ENCODE measurements around the gene ZNF341. TPM values are rescaled to one million over a fixed set of nuclear protein-coding genes. Genes with fewer than 3 reads are reported as not detected.

Gene ZNF341
- total and polyA plus RNA-seq, 2 experiments from 2014 or later, result 4.3 to 6.1 TPM

DNA sequence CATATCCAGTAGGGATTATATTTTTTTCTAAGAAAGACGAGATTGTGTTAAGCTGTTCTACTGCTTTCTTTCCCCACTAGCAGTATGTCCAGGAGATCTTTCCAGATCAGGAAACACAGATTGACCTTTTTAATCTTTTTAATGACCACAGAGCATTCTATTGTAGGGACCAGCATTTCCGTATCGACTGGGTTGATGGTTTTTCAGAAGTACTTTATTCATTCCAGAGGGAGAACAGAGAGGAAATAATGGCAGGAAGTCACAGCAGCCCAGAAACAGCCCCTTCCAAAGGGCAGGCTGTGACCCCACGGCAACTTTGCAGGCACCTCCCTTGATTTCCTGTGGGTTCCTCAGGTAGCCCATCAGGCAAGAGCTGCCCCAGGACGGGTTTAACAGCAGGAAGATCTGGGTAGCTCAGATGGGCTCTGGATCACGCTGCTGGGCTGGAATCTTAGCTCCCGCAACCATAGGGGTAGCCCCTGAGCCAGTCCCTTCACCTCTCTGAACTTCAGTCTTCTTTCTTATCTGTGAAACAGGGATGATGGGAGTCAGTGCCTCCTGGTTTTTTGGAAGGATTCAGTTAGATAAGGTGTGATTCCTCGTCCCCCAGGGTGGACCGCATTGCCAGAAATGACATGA is 55.6 kb downstream of the ZNF341 start:
- Histone ChIP-seq H3K36me3 (ENCODE audit: insufficient read depth) (no peaks in the 10 kb centered on the region), H4K20me1 (replicated peaks; ENCODE audit: insufficient read depth) (no peaks in the 10 kb centered on the region), H3K79me2 (replicated peaks; ENCODE audit: insufficient read depth) (no peaks in the 10 kb centered on the region), H3K27me3 (ENCODE audit: insufficient read depth) (no peaks in the 10 kb centered on the region), H3K27ac (ENCODE audit: low read depth) (no peak overlapping the region), H3K9me2 (ENCODE audit: insufficient read depth) (no peaks in the 10 kb centered on the region), H3F3A (replicated peaks; ENCODE audit: low read depth) (no peaks in the 10 kb centered on the region), H2AFZ (no peak overlapping the region), H3K4me2 (no peak overlapping the region), H3K4me3 (no peak overlapping the region), H3K4me1 (ENCODE audit: insufficient read depth) (no peaks in the 10 kb centered on the region)
- Mint-ChIP-seq H3K36me3 (ENCODE audit: low read depth) (no peaks in the 10 kb centered on the region), H3K27me3 (ENCODE audit: insufficient read depth, low read depth, poor library complexity) (peaks cover 9% of the 10 kb centered on the region), H3K9me3 (no peaks in the 10 kb centered on the region; the same call in 2 of the 3 replicates), H3K27ac (no peak overlapping the region), H3K4me3 (no peak overlapping the region), H3K4me1 (no peaks in the 10 kb centered on the region; the same call in 2 of the 3 replicates)
- DNase-seq (ENCODE audit: low spot score) (no peak), ATAC-seq (no peak)
- TF ChIP-seq, protein P1, sequence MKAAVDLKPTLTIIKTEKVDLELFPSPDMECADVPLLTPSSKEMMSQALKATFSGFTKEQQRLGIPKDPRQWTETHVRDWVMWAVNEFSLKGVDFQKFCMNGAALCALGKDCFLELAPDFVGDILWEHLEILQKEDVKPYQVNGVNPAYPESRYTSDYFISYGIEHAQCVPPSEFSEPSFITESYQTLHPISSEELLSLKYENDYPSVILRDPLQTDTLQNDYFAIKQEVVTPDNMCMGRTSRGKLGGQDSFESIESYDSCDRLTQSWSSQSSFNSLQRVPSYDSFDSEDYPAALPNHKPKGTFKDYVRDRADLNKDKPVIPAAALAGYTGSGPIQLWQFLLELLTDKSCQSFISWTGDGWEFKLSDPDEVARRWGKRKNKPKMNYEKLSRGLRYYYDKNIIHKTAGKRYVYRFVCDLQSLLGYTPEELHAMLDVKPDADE (IDR thresholded peaks at IDR 0.05), result no peak
- no peak for TF ChIP-seq ZNF114 (CRISPR knock-in tag; IDR thresholded peaks at IDR 0.05)

DNA sequence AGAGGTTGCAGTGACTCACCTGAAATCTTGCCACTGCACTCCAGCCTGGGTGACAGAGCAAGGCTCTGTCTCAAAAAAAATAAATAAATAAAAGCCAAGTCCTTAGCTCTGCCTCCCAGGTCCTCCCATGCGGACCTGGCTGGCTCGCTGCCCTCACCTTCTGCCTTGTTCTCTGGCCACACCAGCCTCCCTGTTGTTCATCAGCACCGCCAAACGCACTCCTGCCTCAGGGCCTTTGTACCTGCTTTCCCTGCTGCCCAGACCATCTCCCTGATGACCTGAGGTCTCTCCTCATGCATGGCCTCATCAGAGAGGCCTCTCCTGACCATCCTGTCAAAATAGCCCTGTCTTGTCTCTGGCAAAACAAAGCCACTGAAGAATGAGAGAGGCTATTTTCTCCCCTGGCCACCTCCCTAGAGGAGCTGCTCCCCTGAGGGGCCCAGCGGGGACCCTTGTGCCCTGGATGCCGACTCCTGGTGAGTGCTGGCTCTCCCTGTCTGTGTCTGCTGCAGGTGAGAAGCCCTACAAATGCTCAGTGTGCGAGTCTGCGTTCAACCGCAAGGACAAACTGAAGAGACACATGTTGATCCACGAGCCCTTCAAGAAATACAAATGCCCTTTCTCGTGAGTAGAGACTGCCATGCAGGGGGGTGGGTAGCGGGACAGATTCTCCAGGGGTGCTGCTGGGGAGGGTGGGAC is 56.7 kb downstream of the ZNF341 start:
- Mint-ChIP-seq H3K27ac (no peak overlapping the region), H3K9me3 (no peaks in the 10 kb centered on the region; the same call in 2 of the 3 replicates)
- H3K27ac ChIP-seq (ENCODE audit: low read depth), result no peak overlapping the region

More for the DNA sequence above, 56.7 kb downstream of the ZNF341 start:
- peaks cover 2% of the 10 kb centered on the region; the same call in 1 of the 3 replicates for H3K4me1 Mint-ChIP-seq
- no peaks in the 10 kb centered on the region for H3K36me3 Mint-ChIP-seq (ENCODE audit: low read depth)
- Histone ChIP-seq H3K9me2 (ENCODE audit: insufficient read depth) (no peaks in the 10 kb centered on the region), H3K27me3 (ENCODE audit: insufficient read depth) (no peaks in the 10 kb centered on the region), H3K79me2 (replicated peaks; ENCODE audit: insufficient read depth) (no peaks in the 10 kb centered on the region), H3K4me2 (no peak overlapping the region), H3K4me1 (ENCODE audit: insufficient read depth) (no peaks in the 10 kb centered on the region), H3K36me3 (ENCODE audit: insufficient read depth) (no peaks in the 10 kb centered on the region), H2AFZ (no peak overlapping the region), H4K20me1 (replicated peaks; ENCODE audit: insufficient read depth) (no peaks in the 10 kb centered on the region), H3K4me3 (no peak overlapping the region), H3F3A (replicated peaks; ENCODE audit: low read depth) (no peaks in the 10 kb centered on the region)
- TF ChIP-seq CREB1 (CRISPR knock-in tag; IDR thresholded peaks at IDR 0.05; ENCODE audit: low read depth), result no peak
- no peak for TF ChIP-seq EZH2 (IDR thresholded peaks at IDR 0.05; ENCODE audit: low read depth, unreplicated experiment)
- TF ChIP-seq, protein P1 (IDR thresholded peaks at IDR 0.05), result no peak
- TF ChIP-seq POLR2AphosphoS5 (IDR thresholded peaks at IDR 0.05; ENCODE audit: low read depth), result no peak
- H3K4me3 Mint-ChIP-seq, result no peak overlapping the region
- ATAC-seq, result no peak
- no peak for DNase-seq (ENCODE audit: low spot score)
- H3K27me3 Mint-ChIP-seq (ENCODE audit: insufficient read depth, low read depth, poor library complexity), result peaks cover 8% of the 10 kb centered on the region

All from GM23338 (cell line).